GM23338 (cell line): ENCODE data around the gene L3MBTL4.

Source experiments
- EZH2 ChIP-seq: fragments of 200-600 bp; sonication (generic); IDR thresholded peaks from one replicate; pipeline ENCODE4 v1.8.0; 2017; ENCODE audit warnings: antibody characterized with exemption, mild to moderate bottlenecking, low read depth; ENCODE audit not compliant: unreplicated experiment
- POLR2AphosphoS5 ChIP-seq: IDR thresholded peaks from 2 replicates; pipeline ENCODE4 v1.6.1; 2016; ENCODE audit warnings: antibody characterized with exemption, low read depth
- ZNF114 ChIP-seq: fragments of 250-450 bp; sonication (Bioruptor Pico); IDR thresholded peaks from 2 replicates; pipeline ENCODE4 v1.5.0; 2020; ENCODE audit warnings: mild to moderate bottlenecking, moderate library complexity
- TF ChIP-seq, protein P1 (sequence below), 2 experiments: fragments of 200-600 bp in 1 of 2; sonication (generic) in 1 of 2; conservative IDR thresholded peaks; 2 replicates each; pipeline versions ENCODE4 v1.5.1 to v1.6.1; 2016 to 2017; ENCODE audit warnings: antibody characterized with exemption in 2 of 2, low read depth in 2 of 2, mild to moderate bottlenecking in 2 of 2, moderate library complexity in 1 of 2

DNA sequence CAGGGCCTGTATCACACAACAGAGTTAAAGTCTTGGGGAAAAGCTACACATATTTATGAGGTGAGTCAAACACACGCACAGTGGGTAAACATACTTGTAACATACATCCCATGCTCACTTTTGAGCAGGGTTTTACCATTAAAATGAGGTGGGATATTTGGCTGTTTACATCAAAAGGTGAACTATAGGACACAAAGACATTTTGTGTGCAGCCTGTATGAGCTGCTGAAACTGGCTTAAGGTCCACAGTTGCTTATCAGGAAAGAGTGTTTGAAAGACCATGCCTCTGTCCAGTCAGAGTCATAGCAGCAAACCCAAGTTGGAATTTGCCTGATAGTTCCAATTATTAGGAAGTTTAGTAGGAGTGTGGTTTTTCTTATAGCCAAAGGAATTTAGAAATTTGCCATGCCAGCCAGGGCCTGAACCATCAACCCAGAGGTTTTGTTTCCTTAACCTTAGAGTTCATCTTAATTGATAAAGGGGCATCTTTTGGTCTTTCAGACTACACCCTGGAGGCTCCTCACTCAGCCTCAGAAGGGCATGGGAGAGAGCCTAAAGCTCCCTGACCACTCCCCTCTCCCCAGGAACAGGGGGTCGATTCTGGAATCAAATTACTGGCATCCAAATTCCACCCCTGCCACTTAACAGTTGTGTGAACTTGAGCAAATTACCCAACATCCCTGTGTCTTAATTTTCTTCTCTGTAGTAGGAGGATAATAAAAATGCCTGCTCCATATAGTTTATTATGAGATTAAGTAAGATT, 29.9 kb upstream of the L3MBTL4 start:
- no peak for TF ChIP-seq POLR2AphosphoS5
- TF ChIP-seq ZNF114 (CRISPR knock-in tag) = no peak
- TF ChIP-seq, protein P1, sequence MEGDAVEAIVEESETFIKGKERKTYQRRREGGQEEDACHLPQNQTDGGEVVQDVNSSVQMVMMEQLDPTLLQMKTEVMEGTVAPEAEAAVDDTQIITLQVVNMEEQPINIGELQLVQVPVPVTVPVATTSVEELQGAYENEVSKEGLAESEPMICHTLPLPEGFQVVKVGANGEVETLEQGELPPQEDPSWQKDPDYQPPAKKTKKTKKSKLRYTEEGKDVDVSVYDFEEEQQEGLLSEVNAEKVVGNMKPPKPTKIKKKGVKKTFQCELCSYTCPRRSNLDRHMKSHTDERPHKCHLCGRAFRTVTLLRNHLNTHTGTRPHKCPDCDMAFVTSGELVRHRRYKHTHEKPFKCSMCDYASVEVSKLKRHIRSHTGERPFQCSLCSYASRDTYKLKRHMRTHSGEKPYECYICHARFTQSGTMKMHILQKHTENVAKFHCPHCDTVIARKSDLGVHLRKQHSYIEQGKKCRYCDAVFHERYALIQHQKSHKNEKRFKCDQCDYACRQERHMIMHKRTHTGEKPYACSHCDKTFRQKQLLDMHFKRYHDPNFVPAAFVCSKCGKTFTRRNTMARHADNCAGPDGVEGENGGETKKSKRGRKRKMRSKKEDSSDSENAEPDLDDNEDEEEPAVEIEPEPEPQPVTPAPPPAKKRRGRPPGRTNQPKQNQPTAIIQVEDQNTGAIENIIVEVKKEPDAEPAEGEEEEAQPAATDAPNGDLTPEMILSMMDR (conservative IDR thresholded peaks at IDR 0.05; ENCODE audit: low read depth in 2 of 2) = no peak
- no peak for TF ChIP-seq EZH2
